IPS-NIHi11 (cell line): ENCODE measurements around the gene RUNX2.

Source experiments
- DNase-seq: peaks from one replicate; pipeline ENCODE4 v3.0.0; 2012; ENCODE audit warnings: mixed read lengths, low spot score

The RUNX2 gene

DNA sequence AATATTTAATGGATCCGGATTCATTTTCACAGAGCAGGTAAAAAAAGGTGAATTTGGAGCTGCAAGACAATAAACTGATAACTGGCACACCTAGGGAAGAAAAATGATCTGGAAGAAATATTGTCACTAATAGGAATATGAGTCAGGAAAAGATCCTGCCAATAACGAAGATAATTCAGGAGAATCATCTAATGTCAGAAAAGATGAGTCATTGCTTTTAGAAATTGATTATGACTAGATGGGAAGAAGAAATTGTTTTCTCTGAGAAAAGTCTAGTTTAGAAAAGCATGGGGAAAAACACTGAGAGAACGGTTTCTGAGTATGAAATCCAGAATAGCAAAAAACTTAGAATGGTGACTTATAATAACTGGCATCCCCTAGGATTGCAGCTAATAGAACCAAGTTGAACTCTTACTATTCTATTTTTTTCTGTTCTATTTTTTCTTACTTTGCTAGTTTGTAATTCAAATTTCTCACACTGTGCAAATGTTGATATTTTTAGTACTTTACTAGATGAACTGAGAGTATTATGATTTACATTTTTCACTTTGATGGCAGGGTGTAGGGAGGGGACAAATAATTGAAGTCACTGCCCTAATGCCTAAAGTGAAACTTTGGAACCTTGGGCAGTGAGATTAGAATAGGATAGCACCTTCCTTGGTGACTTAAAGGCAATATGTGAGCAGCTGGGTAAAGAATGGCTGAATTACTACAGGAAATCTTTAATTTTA lies 87.8 kb downstream of the RUNX2 start:
- DNase-seq: no peak

DNA sequence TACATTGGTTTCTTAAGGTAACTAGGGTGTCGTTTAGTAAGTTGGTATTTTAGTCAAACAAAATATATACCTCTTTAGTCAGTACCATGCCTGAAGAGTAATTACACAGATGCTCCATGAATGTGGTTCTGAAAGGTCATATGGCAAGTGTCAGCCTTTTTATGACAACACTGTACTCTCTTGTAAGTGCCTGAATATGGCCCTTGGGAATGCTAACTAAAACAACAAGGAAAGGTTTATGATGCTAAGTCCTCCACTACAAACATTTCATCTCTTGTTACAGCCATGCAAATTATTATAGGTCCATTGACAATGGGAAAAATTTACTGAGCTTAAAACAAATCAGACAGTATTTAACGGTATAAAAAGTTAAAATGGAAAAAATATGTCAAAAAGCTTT lies 88.6 kb downstream of the RUNX2 start:
- no peak for DNase-seq

DNA sequence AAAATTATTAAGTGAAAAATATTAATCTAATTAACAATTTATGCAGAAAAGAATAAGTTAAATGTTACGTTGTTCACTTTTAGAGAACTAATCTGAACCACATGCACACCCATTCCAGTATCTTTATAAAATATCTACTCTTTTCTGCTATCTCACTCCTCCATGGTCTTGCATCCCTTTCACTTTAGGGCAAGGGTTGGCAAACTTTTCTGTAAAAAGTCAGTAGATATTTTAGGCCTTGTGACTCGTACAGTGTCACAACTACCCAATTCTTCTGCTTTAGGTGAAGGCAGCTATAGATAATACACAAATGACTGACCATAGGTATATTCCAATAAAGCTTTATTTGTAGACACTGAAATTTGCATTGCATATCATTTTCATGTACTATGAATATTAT lies 89.3 kb downstream of the RUNX2 start:
- DNase-seq: no peak

DNA sequence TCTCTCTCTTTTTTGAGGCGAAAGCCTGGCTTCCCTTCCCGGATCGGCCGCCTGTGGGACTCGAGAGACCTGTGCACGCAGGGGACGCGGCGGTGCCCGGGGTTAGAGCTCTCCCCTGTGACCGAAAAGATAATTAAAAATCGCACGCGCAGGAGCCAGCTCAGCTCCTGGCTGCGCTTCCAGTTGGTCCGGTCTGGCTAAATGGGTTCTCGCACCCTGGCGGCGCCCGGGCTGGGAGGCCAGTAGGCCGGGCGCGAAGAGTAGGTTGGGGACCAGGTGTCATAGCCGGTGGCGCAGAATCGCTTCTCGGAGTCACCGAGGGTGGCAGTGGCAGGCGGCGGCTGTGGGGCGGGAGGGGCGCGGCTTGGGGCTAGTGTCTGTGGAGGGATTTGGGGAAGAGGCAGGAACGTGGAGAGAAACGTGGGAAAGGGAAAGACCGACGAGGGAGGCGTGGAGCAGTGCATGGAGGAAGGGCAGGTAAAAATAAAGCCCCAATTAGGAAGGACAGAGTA lies 91.5 kb downstream of the RUNX2 start:
- peak; percentile 50 for DNase-seq

DNA sequence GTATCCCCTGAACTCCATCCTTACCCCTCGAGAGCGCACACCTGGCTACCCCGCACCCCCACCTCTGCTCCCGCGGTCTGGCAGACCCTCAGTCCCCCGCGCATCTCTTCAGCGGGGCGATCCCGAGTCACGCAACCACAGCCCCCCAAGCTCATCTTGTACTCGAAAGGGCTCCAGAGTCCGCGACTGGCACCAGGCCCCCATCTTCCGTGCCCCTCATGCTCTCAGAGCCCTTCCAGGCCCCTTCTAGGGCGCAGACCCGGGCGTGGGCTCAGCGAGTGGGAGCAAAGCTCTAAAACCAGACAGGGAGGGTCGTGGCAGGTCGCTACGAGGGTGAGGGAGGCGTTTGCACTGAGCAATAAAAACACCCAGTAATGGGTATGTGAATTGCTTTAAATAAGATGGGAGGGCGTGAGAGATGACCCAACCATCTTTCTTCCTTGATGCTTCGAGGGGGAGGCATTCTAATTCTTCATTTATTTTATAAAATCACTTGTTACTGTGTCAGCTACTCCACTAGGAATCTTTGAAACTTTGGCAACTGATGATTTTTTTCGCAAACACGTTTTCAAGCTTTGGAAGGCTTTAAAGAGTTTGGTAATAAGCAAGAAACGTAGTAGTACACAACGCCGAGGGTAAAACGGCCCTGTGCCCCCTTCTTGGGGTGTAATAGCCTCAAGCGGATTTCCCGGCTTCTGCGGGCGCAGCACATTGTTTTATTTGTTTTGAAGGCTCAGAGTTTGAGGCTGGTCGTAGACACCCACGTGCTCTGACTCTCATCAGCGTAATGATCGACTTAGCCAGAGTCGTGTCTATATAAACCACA lies 92.2 kb downstream of the RUNX2 start:
- no peak for DNase-seq

DNA sequence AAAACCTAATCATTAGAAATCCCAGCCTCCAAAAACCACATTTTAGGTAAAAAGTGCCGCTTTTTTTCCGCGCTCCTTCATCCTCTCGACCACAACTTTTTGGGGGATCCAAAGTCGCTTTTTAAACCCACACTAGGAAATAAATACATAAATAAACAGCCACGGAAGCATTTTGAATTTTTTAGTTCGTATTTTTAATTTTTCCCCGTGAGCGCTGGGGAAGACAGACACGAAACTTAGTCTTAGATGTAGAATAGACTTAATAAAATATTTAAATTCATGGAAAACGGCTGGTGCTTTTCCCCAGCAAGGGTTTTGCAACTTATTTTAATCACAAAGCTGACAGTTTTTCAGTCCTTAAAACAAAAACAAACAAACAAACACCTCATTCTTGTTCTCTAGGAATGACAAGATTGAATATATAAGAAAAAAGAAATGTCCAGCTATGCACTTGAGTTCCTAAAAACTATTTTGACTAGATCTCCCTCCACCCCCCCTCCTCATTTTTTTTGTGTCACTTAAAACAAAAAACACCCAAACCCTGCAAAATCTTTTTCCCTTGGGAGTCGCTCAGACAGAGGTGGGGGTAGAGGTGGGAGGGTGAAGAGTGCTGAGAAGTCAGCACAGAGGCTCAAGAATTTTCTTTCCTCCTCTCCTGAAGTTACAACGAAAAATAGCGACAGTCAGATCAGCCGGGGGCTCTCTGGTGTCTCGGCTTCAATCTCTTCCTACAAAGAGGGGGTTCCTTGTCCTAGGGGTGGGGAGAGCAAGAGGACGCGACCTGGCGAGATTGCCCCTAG lies 93.0 kb downstream of the RUNX2 start:
- peak; percentile 23 for DNase-seq

DNA sequence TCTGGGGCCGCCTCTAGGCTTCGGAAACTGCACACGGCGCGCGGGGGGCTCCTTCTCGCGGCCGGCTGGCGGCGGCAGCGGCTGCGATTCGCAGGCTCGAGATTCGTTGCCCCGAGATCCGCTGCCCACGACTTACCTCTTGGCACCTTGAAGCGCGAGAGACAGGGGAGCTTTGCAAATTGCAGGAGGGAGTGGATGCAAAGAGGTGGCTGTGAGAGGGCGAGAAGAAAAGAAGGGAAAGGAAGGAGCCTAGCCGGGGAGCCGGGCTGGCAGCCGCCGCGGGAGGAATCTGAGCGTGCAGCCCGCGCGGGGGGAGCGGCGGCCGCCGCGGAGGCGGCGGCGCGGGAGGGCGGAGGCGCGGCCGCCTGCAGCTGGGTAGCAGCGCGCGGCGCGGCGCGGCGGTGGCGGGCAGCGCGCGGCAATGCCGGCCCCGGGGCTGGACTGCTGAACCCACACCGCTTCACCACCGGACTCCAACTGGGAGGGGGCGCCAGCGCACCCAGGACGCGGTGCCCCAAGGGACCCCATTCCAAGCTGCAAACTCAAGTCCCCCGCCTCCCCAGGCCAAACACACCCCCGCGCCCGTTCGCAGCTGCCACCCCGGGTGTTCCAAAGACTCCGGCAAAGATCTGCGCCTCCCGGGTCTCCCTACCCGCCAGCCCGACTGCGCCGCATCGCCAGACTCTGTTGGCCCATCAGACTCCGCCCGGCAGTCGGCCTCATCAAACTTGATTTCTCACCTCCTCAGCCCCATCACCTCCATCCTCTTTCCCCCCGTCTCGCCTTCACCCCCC lies 93.8 kb downstream of the RUNX2 start:
- DNase-seq: peak; percentile 71

DNA sequence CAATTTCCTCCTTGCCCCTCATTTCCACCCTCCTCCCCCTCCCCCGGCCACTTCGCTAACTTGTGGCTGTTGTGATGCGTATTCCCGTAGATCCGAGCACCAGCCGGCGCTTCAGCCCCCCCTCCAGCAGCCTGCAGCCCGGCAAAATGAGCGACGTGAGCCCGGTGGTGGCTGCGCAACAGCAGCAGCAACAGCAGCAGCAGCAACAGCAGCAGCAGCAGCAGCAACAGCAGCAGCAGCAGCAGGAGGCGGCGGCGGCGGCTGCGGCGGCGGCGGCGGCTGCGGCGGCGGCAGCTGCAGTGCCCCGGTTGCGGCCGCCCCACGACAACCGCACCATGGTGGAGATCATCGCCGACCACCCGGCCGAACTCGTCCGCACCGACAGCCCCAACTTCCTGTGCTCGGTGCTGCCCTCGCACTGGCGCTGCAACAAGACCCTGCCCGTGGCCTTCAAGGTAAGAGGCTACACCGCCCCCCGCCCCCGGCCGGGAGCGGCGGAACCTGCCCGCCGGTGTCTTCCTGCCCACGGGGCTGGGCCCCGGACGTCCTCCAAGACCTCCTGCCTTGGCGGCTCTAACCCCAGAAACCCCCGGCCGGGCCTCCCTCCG lies 94.5 kb downstream of the RUNX2 start:
- DNase-seq: peak; percentile 34

DNA sequence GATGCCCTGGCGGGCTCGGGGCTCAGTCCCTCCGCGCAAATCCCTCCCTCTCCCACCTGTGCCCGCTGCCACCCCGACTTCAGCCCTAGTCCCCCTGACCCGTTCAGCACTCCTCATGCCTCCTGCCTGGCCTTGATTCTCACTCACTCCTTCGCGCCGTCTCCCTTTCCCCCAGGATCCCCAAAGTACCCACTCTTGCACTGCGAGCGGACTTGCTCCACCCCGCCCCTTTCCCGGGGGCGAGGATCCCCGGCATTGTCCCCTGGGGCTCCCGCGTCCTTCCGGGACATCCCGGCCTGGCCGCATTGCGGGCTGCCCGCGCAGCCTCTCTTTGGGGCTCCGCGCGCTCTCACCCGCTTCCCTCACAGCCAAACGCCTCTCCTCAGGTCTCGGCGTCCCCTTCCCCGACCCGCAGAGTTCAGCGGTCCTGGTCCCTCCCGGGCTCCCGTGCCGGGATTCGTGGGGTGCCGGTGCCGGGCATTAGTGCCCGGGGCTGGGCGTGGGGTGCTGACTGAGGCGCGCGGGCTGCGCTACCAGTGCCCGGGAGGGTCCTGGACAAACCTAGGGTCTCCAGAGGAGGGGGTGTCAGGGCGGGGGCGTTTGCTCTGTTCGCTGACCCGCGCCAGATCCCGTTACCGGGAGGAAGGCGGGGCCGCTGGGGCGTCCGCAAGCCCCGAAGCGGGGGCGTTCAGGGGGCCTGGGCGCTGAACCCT lies 95.1 kb downstream of the RUNX2 start:
- DNase-seq: peak; percentile 38

DNA sequence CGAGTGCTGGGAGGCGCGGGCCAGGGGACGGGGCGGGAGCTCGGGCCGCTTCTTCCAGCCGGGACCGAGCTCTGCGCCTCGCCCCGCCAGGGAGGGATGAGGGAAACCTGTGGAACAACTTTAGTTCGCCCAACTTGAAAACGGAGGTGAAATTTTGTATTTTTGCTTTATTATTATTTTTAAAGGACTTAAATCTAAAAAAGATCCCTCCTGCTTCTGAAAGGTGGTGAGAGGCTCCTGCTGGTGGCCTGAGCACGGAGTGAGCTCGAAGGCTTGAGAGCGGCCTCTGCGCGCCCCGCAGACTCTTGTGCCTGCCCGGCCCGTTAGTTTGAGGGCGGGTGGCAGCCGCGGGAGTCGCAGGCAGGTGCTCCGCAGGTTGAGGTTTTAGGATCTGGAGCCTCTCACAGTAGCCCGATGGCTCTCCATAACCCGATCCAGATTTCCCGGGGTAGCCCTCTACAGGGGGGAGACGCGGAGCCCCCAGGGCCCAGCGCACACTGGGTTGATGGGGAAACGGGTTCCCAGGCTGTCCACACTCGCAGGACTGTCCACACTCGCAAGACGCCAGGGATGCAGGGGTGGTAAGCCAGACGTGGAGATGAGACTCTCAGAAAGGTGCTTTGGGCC lies 95.8 kb downstream of the RUNX2 start:
- DNase-seq: peak; percentile 24

DNA sequence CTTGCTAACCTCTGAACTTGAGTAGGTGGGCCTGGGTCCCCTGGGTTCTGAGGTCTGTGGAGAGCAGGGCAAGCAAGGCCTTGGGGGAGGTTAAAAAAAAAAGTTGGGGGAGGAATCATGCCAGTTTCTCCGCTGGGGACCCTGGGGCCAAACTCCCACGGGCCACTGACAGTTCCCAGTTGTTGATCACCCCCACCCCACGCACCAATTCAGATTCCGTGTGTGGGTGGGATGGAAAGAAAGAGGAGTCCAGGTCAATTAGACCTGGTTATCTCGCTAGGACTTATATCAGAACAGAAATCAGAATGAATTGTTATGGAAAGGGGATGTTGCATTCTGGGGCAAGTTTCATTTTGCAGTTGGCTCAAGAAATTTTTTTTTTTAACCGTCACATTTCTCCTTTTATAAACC lies 96.3 kb downstream of the RUNX2 start:
- DNase-seq: no peak

DNA sequence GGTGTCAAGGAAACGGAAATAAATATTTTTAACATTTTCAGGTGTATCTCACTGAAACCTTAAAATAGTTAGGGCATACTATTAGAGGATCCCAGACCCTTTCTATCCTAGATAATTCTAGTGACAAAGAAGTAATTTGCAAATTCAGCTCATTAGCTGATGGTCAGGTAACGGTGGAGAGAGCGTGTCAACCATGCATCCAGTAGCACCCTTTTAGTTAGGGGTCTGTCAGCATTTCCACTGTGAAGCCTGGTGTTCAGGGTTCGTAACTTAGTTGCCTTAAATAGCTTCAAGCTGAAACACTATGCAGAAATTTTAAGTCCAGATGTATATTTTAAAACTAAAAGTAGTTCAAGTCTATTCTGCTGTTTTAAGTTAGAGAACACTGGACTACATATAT lies 98.1 kb downstream of the RUNX2 start:
- no peak for DNase-seq

DNA sequence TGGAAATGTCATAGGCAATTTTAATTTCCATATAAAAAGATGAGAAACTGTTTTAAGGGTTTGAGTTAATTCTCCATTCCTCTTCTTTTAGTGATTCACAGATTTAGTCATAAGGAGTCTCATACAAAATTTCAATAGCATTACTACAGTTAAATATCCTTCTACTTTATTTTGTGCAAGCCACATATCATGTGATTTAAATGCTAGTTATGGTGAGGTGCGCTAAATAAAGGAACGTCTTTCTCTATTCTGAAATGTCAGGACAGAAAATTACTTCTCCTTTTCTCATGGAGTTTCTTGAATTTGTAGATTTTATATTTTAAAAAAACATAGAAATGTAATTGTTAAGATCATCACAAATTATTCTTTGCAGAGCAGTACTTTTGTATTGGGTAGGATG lies 99.6 kb downstream of the RUNX2 start:
- no peak for DNase-seq

DNA sequence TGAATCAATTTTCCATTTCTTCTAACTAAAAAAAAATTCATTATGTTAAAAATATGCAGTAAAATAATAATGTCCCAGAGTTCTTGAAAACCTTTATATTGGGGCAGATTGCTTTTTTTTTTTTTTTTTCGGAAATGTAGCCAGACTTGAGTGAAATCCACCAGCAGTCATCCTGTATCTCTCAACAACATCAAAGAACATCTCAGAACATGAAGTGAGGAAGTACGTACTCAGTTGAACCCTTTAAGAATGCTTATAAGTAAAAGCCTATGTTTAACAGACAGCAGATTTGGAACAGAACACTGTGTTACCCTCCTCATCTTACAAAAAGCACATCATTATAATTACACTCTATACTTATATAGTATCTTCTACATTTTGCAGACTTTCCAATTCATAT lies 100.6 kb downstream of the RUNX2 start:
- no peak for DNase-seq

DNA sequence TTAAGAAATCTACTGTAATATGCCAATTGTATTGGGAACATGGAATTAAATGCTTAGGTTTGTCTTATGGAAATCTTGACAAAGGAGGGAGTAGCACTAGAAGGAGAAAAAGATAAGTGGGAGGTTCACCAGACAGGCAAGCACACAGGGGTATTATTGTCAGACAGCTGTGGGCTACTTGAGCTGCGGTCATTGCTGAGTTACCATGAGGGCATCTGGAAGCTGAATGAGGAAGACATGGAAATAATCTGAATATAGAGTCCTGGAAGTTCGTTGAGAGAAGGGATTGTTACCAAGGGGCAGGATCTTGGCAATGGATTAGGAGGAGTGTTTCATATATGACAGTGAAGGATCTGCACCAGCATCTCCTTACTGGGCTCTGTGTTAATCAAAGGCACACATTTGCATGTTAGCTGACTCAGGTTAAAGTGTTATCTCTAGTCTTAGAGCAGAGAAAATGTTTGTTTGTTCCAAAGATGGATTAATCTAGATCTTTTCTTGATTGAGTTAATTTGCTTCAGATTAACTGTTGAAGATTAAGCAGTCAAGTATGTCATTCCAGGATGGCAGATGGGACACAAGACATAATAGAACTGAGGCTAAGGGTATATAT lies 102.6 kb downstream of the RUNX2 start:
- DNase-seq: no peak

DNA sequence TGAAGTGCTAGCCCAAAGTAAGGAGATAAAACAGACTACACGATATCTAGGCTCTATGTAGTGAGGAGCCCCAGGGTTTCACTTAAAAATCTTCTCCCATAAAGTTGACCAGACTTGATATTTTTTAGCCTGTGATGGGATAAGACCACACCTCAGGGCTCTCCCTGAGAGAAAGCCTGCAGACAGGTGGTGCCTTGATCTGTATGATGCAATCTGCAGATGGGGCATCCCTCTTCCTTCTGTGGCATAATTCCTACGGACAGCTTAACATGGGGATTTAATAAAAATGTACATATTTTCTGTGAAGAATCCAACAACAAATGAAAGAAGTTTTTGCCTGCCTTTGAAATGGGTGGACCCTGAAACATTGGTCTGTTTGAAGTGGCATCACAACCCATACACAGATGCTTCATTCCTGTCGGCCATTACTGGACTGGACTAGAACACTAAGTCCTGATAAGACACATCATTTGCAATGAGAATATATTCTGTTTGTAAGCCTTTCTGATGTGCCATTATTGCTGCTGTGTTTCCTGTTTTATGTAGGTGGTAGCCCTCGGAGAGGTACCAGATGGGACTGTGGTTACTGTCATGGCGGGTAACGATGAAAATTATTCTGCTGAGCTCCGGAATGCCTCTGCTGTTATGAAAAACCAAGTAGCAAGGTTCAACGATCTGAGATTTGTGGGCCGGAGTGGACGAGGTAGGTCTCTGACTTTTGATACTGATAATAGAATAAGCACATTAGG lies 103.4 kb downstream of the RUNX2 start:
- DNase-seq: no peak

DNA sequence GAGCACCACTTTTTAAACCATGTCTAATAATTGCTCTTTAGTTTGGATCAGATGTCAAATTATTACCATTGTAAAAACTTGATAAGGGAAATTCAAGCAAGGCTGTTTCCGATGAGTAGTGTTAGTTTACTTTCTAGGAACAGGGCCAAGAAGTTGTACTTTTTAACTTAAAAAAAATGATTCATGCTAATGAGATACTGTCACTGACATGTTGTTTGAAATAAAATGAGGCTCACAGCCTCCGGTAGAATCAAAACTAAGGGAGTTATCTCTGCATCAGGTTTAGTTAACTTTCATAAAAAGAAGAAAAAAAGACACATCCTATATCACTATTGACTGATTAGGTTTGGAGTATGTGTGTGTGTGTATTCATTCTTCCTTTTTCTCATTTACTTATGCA lies 104.8 kb downstream of the RUNX2 start:
- no peak for DNase-seq

DNA sequence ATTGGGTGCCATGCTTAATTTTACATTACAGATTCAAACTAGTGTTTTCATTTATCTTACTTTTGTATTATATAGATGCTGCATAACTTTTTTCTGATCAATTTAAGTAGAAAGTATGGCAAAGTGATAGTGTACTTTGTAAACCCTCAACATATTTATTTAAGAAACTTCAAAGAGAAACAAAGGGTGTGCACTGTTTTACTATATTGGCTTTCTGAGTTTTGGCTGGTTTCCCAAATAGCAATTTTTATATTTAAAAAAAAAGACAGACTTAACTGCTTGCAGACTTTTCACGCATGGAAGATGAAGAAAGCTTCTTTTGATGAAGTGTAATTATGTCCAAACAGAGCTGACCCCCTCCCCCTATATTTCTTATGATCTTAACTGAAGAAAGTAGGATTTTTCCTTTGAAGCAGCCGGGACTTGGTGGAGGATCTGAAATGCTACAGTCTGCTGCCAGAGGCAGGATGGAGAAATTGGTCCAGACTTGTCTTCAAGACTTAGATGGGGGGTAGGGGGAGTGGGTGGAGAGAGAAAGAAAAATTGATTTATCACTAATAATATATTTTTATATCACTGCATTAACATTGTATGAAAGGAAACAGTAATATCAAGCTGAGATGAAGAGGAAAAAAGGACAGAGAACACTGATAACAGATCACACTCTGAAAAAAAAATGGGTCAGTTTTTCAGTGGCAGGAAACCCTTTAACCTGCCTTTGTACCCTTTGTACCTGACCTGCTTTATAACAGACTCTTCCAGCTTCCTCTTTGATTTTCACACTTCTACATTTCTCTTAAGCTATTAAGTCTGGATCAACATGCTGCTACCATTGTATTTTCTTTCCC lies 105.6 kb downstream of the RUNX2 start:
- DNase-seq: no peak
